ENCODE data around the gene UNKL.

Gene UNKL

GRCh38 chr16:1420111-1420539 is 5.6 kb upstream of the UNKL start:
- Histone ChIP-seq H3K9ac (ENCODE audit: low read depth in 1 of 2, low read length in 2 of 2) (peak overlapping the region; percentile 67 to 84), H3K36me3 (ENCODE audit: control insufficient read depth in 1 of 2, insufficient read depth in 2 of 2, low read length in 2 of 2) (no peaks in the 10 kb centered on the region), H3K4me3 (ENCODE audit: low read depth in 1 of 2, low read length in 2 of 2) (peak overlapping the region; percentile 97 to 98), H3K27ac (ENCODE audit: low read depth, low read length) (peak overlapping the region; percentile 53), H3K4me1 (ENCODE audit: control insufficient read depth in 1 of 2, insufficient read depth in 2 of 2, low read length in 2 of 2) (peaks cover 6 to 10% of the 10 kb centered on the region in 2 donors), H3K27me3 (ENCODE audit: control insufficient read depth in 1 of 2, insufficient read depth in 2 of 2, low read length in 2 of 2) (no peaks in the 10 kb centered on the region), H3K9me3 (ENCODE audit: control insufficient read depth in 1 of 2, low read length in 2 of 2) (no peaks in the 10 kb centered on the region)

GRCh38 chr16:1416521-1416941 is 2.0 kb upstream of the UNKL start:
- Histone ChIP-seq H3K27me3 (ENCODE audit: control insufficient read depth in 1 of 2, insufficient read depth in 2 of 2, low read length in 2 of 2) (no peaks in the 10 kb centered on the region), H3K9ac (ENCODE audit: low read depth in 1 of 2, low read length in 2 of 2) (no peak overlapping the region), H3K9me3 (ENCODE audit: control insufficient read depth in 1 of 2, low read length in 2 of 2) (no peaks in the 10 kb centered on the region), H3K4me3 (ENCODE audit: low read depth in 1 of 2, low read length in 2 of 2) (no peak overlapping the region), H3K27ac (ENCODE audit: low read depth, low read length) (no peak overlapping the region), H3K36me3 (ENCODE audit: control insufficient read depth in 1 of 2, insufficient read depth in 2 of 2, low read length in 2 of 2) (peaks cover 0 to 7% of the 10 kb centered on the region in 2 donors), H3K4me1 (ENCODE audit: control insufficient read depth in 1 of 2, insufficient read depth in 2 of 2, low read length in 2 of 2) (peaks cover 6 to 10% of the 10 kb centered on the region in 2 donors)

GRCh38 chr16:1413684-1414531 is 596 bp downstream of the UNKL start:
- Histone ChIP-seq H3K4me1 (ENCODE audit: control insufficient read depth in 1 of 2, insufficient read depth in 2 of 2, low read length in 2 of 2) (no peaks in the 10 kb centered on the region), H3K27ac (ENCODE audit: low read depth, low read length) (peak overlapping the region; percentile 66)

GRCh38 chr16:1412847-1413246 is 1.7 kb downstream of the UNKL start:
- Histone ChIP-seq H3K4me3 (ENCODE audit: low read depth in 1 of 2, low read length in 2 of 2) (no peak overlapping the region), H3K27ac (ENCODE audit: low read depth, low read length) (no peak overlapping the region), H3K9me3 (ENCODE audit: control insufficient read depth in 1 of 2, low read length in 2 of 2) (no peaks in the 10 kb centered on the region), H3K27me3 (ENCODE audit: control insufficient read depth in 1 of 2, insufficient read depth in 2 of 2, low read length in 2 of 2) (no peaks in the 10 kb centered on the region), H3K4me1 (ENCODE audit: control insufficient read depth in 1 of 2, insufficient read depth in 2 of 2, low read length in 2 of 2) (peaks cover 5 to 6% of the 10 kb centered on the region in 2 donors), H3K36me3 (ENCODE audit: control insufficient read depth in 1 of 2, insufficient read depth in 2 of 2, low read length in 2 of 2) (peaks cover 5 to 7% of the 10 kb centered on the region in 2 donors), H3K9ac (ENCODE audit: low read depth in 1 of 2, low read length in 2 of 2) (no peak overlapping the region)

More at GRCh38 chr16:1413684-1414531, 596 bp downstream of the UNKL start:
- Histone ChIP-seq H3K4me3 (ENCODE audit: low read depth in 1 of 2, low read length in 2 of 2) (peak overlapping the region; percentile 76 to 88), H3K9me3 (ENCODE audit: control insufficient read depth in 1 of 2, low read length in 2 of 2) (no peaks in the 10 kb centered on the region), H3K36me3 (ENCODE audit: control insufficient read depth in 1 of 2, insufficient read depth in 2 of 2, low read length in 2 of 2) (peaks cover 5 to 7% of the 10 kb centered on the region in 2 donors), H3K9ac (ENCODE audit: low read depth in 1 of 2, low read length in 2 of 2) (peak overlapping the region; percentile 66 to 74), H3K27me3 (ENCODE audit: control insufficient read depth in 1 of 2, insufficient read depth in 2 of 2, low read length in 2 of 2) (no peaks in the 10 kb centered on the region)

GRCh38 chr16:1408171-1408837 is 6.2 kb downstream of the UNKL start:
- Histone ChIP-seq H3K27me3 (ENCODE audit: control insufficient read depth in 1 of 2, insufficient read depth in 2 of 2, low read length in 2 of 2) (no peaks in the 10 kb centered on the region), H3K27ac (ENCODE audit: low read depth, low read length) (no peak overlapping the region), H3K9me3 (ENCODE audit: control insufficient read depth in 1 of 2, low read length in 2 of 2) (no peaks in the 10 kb centered on the region), H3K9ac (ENCODE audit: low read depth in 1 of 2, low read length in 2 of 2) (no peak overlapping the region), H3K36me3 (ENCODE audit: control insufficient read depth in 1 of 2, insufficient read depth in 2 of 2, low read length in 2 of 2) (peaks cover 11 to 12% of the 10 kb centered on the region in 2 donors), H3K4me3 (ENCODE audit: low read depth in 1 of 2, low read length in 2 of 2) (peak overlapping the region; percentile 67 to 69), H3K4me1 (ENCODE audit: control insufficient read depth in 1 of 2, insufficient read depth in 2 of 2, low read length in 2 of 2) (peaks cover 7 to 9% of the 10 kb centered on the region in 2 donors)

- Histone ChIP-seq H3K27ac (ENCODE audit: low read depth, low read length) (no peak overlapping the region), H3K9me3 (ENCODE audit: control insufficient read depth in 1 of 2, low read length in 2 of 2) (no peaks in the 10 kb centered on the region), H3K4me3 (ENCODE audit: low read depth in 1 of 2, low read length in 2 of 2) (peak overlapping the region in 1 of 2 donors; percentile 69), H3K4me1 (ENCODE audit: control insufficient read depth in 1 of 2, insufficient read depth in 2 of 2, low read length in 2 of 2) (peaks cover 7 to 9% of the 10 kb centered on the region in 2 donors), H3K27me3 (ENCODE audit: control insufficient read depth in 1 of 2, insufficient read depth in 2 of 2, low read length in 2 of 2) (no peaks in the 10 kb centered on the region), H3K36me3 (ENCODE audit: control insufficient read depth in 1 of 2, insufficient read depth in 2 of 2, low read length in 2 of 2) (peaks cover 12 to 13% of the 10 kb centered on the region in 2 donors), H3K9ac (ENCODE audit: low read depth in 1 of 2, low read length in 2 of 2) (peak overlapping the region in 1 of 2 donors; percentile 43)
Measured at GRCh38 chr16:1407753-1408152, 6.8 kb downstream of the UNKL start.

GRCh38 chr16:1403733-1404132 is 10.8 kb downstream of the UNKL start:
- no peak overlapping the region for H3K9ac ChIP-seq (ENCODE audit: low read depth in 1 of 2, low read length in 2 of 2)
- H3K4me1 ChIP-seq (ENCODE audit: control insufficient read depth in 1 of 2, insufficient read depth in 2 of 2, low read length in 2 of 2): peaks cover 7 to 8% of the 10 kb centered on the region in 2 donors
- H3K4me3 ChIP-seq (ENCODE audit: low read depth in 1 of 2, low read length in 2 of 2): no peak overlapping the region
- H3K9me3 ChIP-seq (ENCODE audit: control insufficient read depth in 1 of 2, low read length in 2 of 2): no peaks in the 10 kb centered on the region
- no peak overlapping the region for H3K27ac ChIP-seq (ENCODE audit: low read depth, low read length)
- no peaks in the 10 kb centered on the region for H3K27me3 ChIP-seq (ENCODE audit: control insufficient read depth in 1 of 2, insufficient read depth in 2 of 2, low read length in 2 of 2)
- peaks cover 7 to 38% of the 10 kb centered on the region in 2 donors for H3K36me3 ChIP-seq (ENCODE audit: control insufficient read depth in 1 of 2, insufficient read depth in 2 of 2, low read length in 2 of 2)

GRCh38 chr16:1403036-1403435 is 11.5 kb downstream of the UNKL start:
- Histone ChIP-seq H3K4me3 (ENCODE audit: low read depth in 1 of 2, low read length in 2 of 2) (no peak overlapping the region), H3K9ac (ENCODE audit: low read depth in 1 of 2, low read length in 2 of 2) (no peak overlapping the region), H3K4me1 (ENCODE audit: control insufficient read depth in 1 of 2, insufficient read depth in 2 of 2, low read length in 2 of 2) (peaks cover 3 to 4% of the 10 kb centered on the region in 2 donors), H3K36me3 (ENCODE audit: control insufficient read depth in 1 of 2, insufficient read depth in 2 of 2, low read length in 2 of 2) (peaks cover 7 to 43% of the 10 kb centered on the region in 2 donors), H3K27me3 (ENCODE audit: control insufficient read depth in 1 of 2, insufficient read depth in 2 of 2, low read length in 2 of 2) (no peaks in the 10 kb centered on the region), H3K9me3 (ENCODE audit: control insufficient read depth in 1 of 2, low read length in 2 of 2) (no peaks in the 10 kb centered on the region), H3K27ac (ENCODE audit: low read depth, low read length) (no peak overlapping the region)

- Histone ChIP-seq H3K27ac (ENCODE audit: low read depth, low read length) (no peak overlapping the region), H3K36me3 (ENCODE audit: control insufficient read depth in 1 of 2, insufficient read depth in 2 of 2, low read length in 2 of 2) (peaks cover 7 to 50% of the 10 kb centered on the region in 2 donors), H3K9ac (ENCODE audit: low read depth in 1 of 2, low read length in 2 of 2) (no peak overlapping the region), H3K9me3 (ENCODE audit: control insufficient read depth in 1 of 2, low read length in 2 of 2) (no peaks in the 10 kb centered on the region), H3K27me3 (ENCODE audit: control insufficient read depth in 1 of 2, insufficient read depth in 2 of 2, low read length in 2 of 2) (no peaks in the 10 kb centered on the region), H3K4me1 (ENCODE audit: control insufficient read depth in 1 of 2, insufficient read depth in 2 of 2, low read length in 2 of 2) (no peaks in the 10 kb centered on the region), H3K4me3 (ENCODE audit: low read depth in 1 of 2, low read length in 2 of 2) (no peak overlapping the region)
Measured at GRCh38 chr16:1401758-1402154, 12.7 kb downstream of the UNKL start.
